Measurements from ENCODE around the gene AKR1C3. TPM values are rescaled to one million over a fixed set of nuclear protein-coding genes. Genes with fewer than 3 reads are reported as not detected.

Gene AKR1C3
- total RNA-seq, 1 experiment from 2014 or later, result 24.0 TPM

DNA sequence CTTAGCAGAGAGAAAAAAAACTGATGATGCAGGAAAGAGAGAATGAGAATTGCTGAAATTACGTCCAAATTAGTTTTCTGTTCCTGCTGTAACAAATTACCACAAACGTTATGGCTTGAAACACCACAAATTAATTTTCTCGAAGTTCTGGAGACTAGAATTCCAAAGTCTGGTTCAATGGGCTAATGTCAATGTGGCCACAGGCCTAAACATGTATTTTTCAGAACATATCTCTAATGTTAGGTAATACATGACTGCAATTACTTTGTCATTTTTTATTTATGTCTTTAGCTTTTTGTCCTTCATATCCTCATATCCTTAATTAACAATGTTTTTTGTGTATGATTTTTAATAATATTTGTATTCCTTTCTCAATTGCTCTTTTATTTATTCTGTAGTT, 3.0 kb upstream of the AKR1C3 start:
- no TSS peak for BruUV-seq (replicated peaks)
- ATAC-seq, result no peak
- Histone ChIP-seq H2AFZ (ENCODE audit: low read length) (no peak overlapping the region), H3K27me3 (ENCODE audit: low read length) (no peaks in the 10 kb centered on the region), H3K9ac (ENCODE audit: low read length) (no peak overlapping the region), H4K20me1 (ENCODE audit: low read length) (no peaks in the 10 kb centered on the region), H3K9me2 (replicated peaks; ENCODE audit: low read length) (no peaks in the 10 kb centered on the region), H3K79me2 (ENCODE audit: low read length) (no peaks in the 10 kb centered on the region), H3K4me2 (ENCODE audit: low read length) (no peak overlapping the region), H3K27ac (ENCODE audit: low read length) (no peak overlapping the region), H3F3A (ENCODE audit: low read length, unreplicated experiment) (no peaks in the 10 kb centered on the region), H3K36me3 (ENCODE audit: low read depth, low read length) (no peaks in the 10 kb centered on the region; the same call in 1 of the 2 replicates), H3K9me3 (ENCODE audit: low read length) (no peaks in the 10 kb centered on the region), H3K4me1 (ENCODE audit: insufficient read depth, low read length) (no peaks in the 10 kb centered on the region), H3K4me3 (ENCODE audit: low read length) (no peak overlapping the region)
- ChIA-PET CTCF (no interaction called here), POLR2A (ENCODE audit: unreplicated experiment) (no interaction called here)
- intact Hi-C loops (cut with micrococcal nuclease), result loop anchor here (5.0 kb wide), 1 partner anchor 291 kb away; no protein-coding TSS in a partner anchor
- DNase-seq, result no peak
- TF ChIP-seq, protein P1, sequence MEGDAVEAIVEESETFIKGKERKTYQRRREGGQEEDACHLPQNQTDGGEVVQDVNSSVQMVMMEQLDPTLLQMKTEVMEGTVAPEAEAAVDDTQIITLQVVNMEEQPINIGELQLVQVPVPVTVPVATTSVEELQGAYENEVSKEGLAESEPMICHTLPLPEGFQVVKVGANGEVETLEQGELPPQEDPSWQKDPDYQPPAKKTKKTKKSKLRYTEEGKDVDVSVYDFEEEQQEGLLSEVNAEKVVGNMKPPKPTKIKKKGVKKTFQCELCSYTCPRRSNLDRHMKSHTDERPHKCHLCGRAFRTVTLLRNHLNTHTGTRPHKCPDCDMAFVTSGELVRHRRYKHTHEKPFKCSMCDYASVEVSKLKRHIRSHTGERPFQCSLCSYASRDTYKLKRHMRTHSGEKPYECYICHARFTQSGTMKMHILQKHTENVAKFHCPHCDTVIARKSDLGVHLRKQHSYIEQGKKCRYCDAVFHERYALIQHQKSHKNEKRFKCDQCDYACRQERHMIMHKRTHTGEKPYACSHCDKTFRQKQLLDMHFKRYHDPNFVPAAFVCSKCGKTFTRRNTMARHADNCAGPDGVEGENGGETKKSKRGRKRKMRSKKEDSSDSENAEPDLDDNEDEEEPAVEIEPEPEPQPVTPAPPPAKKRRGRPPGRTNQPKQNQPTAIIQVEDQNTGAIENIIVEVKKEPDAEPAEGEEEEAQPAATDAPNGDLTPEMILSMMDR (conservative IDR thresholded peaks at IDR 0.05; ENCODE audit: low read depth, low read length), result no peak
- TF ChIP-seq EZH2 (IDR thresholded peaks at IDR 0.05; ENCODE audit: low read length, unreplicated experiment) (no peak), EZH2phosphoT487 (IDR thresholded peaks at IDR 0.05; ENCODE audit: borderline replicate concordance, low read length) (no peak)

DNA sequence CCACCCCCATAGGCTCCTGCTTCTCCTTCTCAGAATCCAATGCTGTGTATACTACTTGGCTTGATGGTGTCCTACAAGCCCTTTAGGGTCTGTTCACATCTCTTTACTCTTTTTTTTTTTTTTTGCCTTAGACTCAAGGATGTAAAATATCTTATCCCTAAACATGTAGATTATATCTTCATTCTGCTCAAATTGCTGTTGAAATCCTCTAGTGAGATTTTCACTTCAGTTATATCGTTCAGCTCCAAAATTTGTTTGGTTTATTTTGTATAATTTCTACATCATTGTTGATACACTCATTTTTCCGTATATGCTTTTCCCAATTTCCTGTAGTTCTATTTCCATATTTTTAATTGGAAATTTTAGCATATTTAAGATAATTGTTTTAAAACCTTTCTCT, 1.8 kb upstream of the AKR1C3 start:
- ChIA-PET POLR2A (ENCODE audit: unreplicated experiment) (no interaction called here), CTCF (no interaction called here)
- Histone ChIP-seq H3K4me3 (ENCODE audit: low read length) (no peak overlapping the region), H3K4me1 (ENCODE audit: insufficient read depth, low read length) (no peaks in the 10 kb centered on the region), H3K79me2 (ENCODE audit: low read length) (no peaks in the 10 kb centered on the region), H3K36me3 (ENCODE audit: low read depth, low read length) (no peaks in the 10 kb centered on the region; the same call in 1 of the 2 replicates), H3K27me3 (ENCODE audit: low read length) (no peaks in the 10 kb centered on the region), H3K4me2 (ENCODE audit: low read length) (no peak overlapping the region), H3K9ac (ENCODE audit: low read length) (no peak overlapping the region), H3K27ac (ENCODE audit: low read length) (no peak overlapping the region), H3K9me3 (ENCODE audit: low read length) (no peaks in the 10 kb centered on the region), H4K20me1 (ENCODE audit: low read length) (no peaks in the 10 kb centered on the region), H3F3A (ENCODE audit: low read length, unreplicated experiment) (no peaks in the 10 kb centered on the region), H2AFZ (ENCODE audit: low read length) (no peak overlapping the region), H3K9me2 (replicated peaks; ENCODE audit: low read length) (no peaks in the 10 kb centered on the region)
- TF ChIP-seq, protein P1 (conservative IDR thresholded peaks at IDR 0.05; ENCODE audit: low read depth, low read length), result no peak
- TF ChIP-seq EZH2 (IDR thresholded peaks at IDR 0.05; ENCODE audit: low read length, unreplicated experiment), result no peak
- TF ChIP-seq EZH2phosphoT487 (IDR thresholded peaks at IDR 0.05; ENCODE audit: borderline replicate concordance, low read length), result no peak
- ATAC-seq, result no peak
- DNase-seq, result no peak
- intact Hi-C loops (cut with micrococcal nuclease), result loop anchor here (5.0 kb wide), 1 partner anchor 290 kb away; no protein-coding TSS in a partner anchor
- BruUV-seq (replicated peaks), result no TSS peak
